Spleen (tissue), 7 donors: ENCODE measurements around the gene PLA2G2D.

ENCODE experiments used
- POLR2A ChIP-seq, 3 donors: fragments of 450-650 bp; IDR thresholded peaks; one replicate each; pipeline ENCODE4 v1.5.1; 2017; ENCODE audit warnings: antibody characterized with exemption in 3 of 3, mild to moderate bottlenecking in 1 of 3
- POLR2AphosphoS5 ChIP-seq, 3 donors: sonication (generic); formaldehyde crosslinking; IDR thresholded peaks; one replicate each; pipeline ENCODE4 v1.5.1; 2017; ENCODE audit warnings: antibody characterized with exemption in 3 of 3
- TF ChIP-seq, protein P1 (sequence below), 11 experiments: fragments of 200-600 bp in 7 of 11; fragments of 450-650 bp in 4 of 11; sonication (generic) in 4 of 11; IDR thresholded peaks in 8 of 11; conservative IDR thresholded peaks in 3 of 11; 1 replicate in 7 of 11; 2 replicates in 4 of 11; pipeline versions ENCODE4 v1.4.0 to v1.8.0; 2016 to 2021; ENCODE audit warnings: antibody characterized with exemption in 11 of 11, inconsistent platforms in 4 of 11, mild to moderate bottlenecking in 1 of 11
- donor health status: DM: no; HTN: no; CAD: no; lungs with moderate emphysema.
- donor health status: DM: no; HTN: no; CAD: no.
- donor health status: DM: no; HTN: no; CAD: no.

DNA sequence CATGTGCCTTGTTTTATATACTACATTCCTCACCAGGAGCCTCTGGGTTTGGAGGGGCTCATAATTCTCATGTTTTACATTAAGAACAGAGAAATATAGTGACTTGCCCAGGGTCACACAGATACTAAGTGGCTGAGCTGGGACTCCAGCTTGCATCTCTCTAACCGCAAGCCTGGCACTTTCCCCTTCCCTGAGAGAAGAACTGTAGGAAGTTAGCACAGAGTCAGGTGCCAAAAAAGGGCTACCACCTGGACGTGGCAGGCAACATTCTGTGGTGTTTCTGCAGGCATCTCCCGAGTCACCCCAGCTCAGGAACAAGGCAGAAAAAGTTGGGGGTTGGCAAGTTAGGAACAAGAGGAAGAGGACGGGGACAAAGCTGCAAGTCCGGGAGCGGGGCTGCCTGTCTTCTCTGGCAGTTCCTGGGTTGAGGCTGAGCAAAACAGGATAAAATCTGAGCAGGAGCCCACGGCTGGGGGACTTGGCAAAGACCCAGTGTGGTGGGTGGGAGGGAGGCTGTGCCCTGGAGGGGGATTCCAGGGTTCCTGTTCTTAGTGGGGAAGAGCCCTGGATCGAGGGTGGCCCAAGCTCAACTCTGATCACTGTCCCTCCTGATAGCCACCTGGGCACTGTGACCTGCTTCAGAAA is 39.6 kb downstream of the PLA2G2D start:
- TF ChIP-seq, protein P1, sequence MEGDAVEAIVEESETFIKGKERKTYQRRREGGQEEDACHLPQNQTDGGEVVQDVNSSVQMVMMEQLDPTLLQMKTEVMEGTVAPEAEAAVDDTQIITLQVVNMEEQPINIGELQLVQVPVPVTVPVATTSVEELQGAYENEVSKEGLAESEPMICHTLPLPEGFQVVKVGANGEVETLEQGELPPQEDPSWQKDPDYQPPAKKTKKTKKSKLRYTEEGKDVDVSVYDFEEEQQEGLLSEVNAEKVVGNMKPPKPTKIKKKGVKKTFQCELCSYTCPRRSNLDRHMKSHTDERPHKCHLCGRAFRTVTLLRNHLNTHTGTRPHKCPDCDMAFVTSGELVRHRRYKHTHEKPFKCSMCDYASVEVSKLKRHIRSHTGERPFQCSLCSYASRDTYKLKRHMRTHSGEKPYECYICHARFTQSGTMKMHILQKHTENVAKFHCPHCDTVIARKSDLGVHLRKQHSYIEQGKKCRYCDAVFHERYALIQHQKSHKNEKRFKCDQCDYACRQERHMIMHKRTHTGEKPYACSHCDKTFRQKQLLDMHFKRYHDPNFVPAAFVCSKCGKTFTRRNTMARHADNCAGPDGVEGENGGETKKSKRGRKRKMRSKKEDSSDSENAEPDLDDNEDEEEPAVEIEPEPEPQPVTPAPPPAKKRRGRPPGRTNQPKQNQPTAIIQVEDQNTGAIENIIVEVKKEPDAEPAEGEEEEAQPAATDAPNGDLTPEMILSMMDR (IDR thresholded peaks at IDR 0.05 in 8 of 11, conservative IDR thresholded peaks at IDR 0.05 in 3 of 11), result no peak
- TF ChIP-seq POLR2A (IDR thresholded peaks at IDR 0.05) (no peak), POLR2AphosphoS5 (IDR thresholded peaks at IDR 0.05) (no peak)
